ENCODE data around the gene ACAP1.

ACAP1 gene

DNA sequence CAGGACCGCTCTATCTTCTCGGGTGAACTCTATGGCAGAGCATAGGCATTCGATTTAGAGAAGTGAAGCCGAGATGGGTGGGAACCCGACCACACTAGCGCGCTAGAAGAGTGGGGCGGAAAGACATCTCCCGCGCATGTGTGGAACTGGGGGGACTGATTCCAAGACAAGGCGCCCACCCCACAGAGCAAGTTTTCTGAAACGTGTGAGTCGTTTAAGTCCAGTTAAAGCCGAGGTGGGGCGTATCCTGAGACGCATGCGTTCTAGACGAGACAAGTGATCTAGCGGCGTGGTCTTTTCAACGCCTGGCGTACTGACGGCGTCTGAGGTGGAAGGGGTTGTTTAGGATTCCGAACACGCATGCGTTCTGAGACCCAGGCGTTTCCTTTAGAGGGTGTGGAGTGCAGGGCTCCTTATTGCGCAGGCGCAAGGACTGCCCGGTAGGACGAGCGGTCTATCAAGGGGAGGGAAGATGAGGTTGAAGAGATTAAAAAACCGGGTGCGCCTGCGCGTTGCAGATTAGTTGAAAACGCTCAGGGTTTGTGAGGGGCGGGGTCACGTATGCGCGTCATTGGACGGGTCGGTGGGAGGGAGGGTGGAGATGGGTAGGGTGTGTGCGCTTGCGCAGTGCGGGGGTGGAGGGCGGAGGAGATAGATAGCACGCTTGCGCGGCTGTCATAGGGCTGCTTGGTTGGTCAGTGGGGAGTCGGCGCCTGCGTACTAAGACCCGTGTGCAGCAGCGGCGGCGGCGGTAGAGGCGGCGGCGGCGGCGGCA, 29.2 kb upstream of the ACAP1 start, which contains the start of gene EIF5A:
TSS of gene EIF5A (plus strand) at position 718 of the 775 bp plus-strand sequence. CDS start 2,008 bp downstream, outside the sequence.
- Histone ChIP-seq H3K4me3 (peak within 1 kb of the TSS; percentile 92), H3K27ac (peak within 1 kb of the TSS; percentile 99)
- DNase-seq (ENCODE audit: low spot score): peak; percentile 99
- TF ChIP-seq CTCF (IDR thresholded peaks at IDR 0.05): no peak

DNA sequence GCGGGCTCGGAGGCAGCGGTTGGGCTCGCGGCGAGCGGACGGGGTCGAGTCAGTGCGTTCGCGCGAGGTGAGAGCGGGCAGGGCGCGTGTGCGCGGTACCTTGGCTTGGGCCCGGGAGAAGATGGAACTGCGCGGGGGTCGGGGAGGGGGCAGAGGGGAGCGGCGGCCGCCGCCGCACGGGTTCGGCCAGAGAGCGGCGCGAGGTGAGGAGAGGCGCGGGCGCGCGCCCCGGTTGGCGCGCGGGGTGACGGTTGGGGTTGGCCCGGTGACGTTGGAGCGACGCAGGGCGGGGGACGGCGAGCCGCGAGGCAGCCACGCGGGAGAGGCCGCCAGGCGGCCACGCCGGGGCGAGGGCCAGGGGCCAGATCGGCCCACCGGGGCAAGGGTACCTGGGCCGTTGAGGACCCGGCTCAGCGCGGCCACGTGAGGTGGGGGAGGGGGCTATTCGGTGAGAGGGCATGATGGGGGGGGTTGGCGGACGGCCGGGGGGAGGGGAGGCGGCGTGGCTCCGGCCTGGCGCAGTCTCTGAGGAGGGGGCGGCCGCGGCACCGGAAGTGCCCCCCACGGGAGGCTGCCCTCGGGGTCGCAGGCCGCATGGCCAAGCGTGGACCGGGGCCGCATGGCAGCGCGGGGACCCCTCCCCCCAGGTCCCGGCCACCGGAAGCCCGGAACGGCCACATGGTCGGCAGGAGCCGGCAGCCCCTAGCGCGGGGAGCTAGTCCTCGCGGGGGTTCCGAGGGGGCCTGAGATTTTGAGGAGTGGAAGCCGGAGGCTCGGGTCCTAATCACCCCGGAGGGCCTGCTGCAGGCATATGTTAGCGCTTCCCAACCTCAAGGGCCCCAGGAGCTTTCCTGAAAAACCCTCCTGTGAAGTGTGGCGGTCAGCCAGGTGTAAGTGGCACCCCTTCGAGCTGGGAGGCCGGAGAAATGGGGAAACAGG, 28.4 kb upstream of the ACAP1 start:
- DNase-seq (ENCODE audit: low spot score): no peak
- Histone ChIP-seq H3K4me3 (peak overlapping the region; percentile 92), H3K27ac (peak overlapping the region; percentile 99)
- TF ChIP-seq CTCF (IDR thresholded peaks at IDR 0.05): no peak

- Histone ChIP-seq H3K27ac (peak overlapping the region; percentile 99), H3K4me3 (peak overlapping the region; percentile 92)
- TF ChIP-seq CTCF (IDR thresholded peaks at IDR 0.05): no peak
- peak; percentile 86 for DNase-seq (ENCODE audit: low spot score)
These were observed 27.5 kb upstream of the ACAP1 start for GRCh38 chr17:7308625-7309433.

GRCh38 chr17:7309628-7310027, 26.7 kb upstream of the ACAP1 start:
- no peak for TF ChIP-seq CTCF (IDR thresholded peaks at IDR 0.05)
- no peak for DNase-seq (ENCODE audit: low spot score)
- peak overlapping the region; percentile 92 for H3K4me3 ChIP-seq
- peak overlapping the region in 1 of 2 donors; percentile 99 for H3K27ac ChIP-seq

DNA sequence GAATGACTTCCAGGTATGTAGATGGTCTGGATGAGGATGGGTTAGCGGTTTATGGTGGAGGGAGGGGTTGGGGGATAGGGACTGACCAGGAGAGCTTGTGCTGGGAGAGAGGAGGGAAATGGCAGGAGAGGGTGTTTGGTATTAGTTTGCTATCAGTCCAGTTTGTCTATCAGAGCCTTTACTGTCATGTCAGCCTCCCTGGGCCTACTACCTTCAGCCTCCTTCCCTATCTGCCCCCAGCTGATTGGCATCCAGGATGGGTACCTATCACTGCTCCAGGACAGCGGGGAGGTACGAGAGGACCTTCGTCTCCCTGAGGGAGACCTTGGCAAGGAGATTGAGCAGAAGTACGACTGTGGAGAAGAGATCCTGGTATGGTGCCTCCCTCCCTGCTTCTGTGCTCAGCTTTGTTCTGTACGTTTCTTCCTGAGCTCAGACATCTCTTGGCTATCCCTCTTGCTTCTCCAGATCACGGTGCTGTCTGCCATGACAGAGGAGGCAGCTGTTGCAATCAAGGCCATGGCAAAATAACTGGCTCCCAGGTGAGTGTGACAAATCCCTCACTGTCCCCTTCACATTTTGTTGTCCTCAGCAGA, 25.1 kb upstream of the ACAP1 start:
- peak overlapping the region in 1 of 2 donors; percentile 42 for H3K27ac ChIP-seq

More for the DNA sequence above, 25.1 kb upstream of the ACAP1 start:
- DNase-seq (ENCODE audit: low spot score): no peak
- TF ChIP-seq CTCF (IDR thresholded peaks at IDR 0.05): no peak
- no peak overlapping the region for H3K4me3 ChIP-seq

Data from coronary artery (tissue), 2 donors.